ENCODE results near the gene PCMTD2. TPM values are rescaled to one million over a fixed set of nuclear protein-coding genes. Genes with fewer than 3 reads are reported as not detected.
A peak's percentile ranks its signal among the peaks of the same experiment; 100 is the strongest.
"Not testable (repeated sequence)": the region's sequence is repeated elsewhere in the genome, so short reads cannot be mapped to it uniquely, and the experiment has no call there.

The PCMTD2 gene
- total and polyA plus RNA-seq, 3 experiments from 2014 or later = 36.8 to 58.8 (median 37.4) TPM

DNA sequence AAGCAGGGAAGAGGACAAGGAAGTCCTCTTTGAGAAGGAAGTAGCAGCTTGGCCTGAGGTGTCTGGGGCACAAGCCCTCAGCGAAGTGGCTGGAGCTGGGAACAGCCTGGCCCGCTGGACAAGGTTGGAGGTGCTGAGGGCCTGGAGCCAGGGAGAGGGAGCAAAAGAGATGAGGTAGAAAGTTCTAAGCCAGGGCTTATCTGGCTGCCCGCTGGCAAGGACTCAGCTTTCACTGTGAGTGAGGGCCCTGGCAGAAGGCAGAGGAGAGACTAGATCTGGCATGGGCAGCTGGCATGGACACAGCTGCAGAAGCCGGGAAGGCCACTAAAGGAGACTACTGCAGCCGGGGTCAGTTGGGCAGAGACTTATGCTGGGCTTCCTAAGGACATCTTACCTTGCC, 21.8 kb upstream of the PCMTD2 start:
- CTCF ChIA-PET = no interaction called here
- Mint-ChIP-seq H3K9me3 (no peaks in the 10 kb centered on the region), H3K27me3 (peaks cover 0 to 5% of the 10 kb centered on the region in 2 donors), H3K4me3 (no peak overlapping the region), H3K36me3 (no peaks in the 10 kb centered on the region), H3K27ac (peak overlapping the region in 3 of 8 donors; percentile 17 to 75 (median 74)), H3K4me1 (peaks cover 9 to 17% (median 14%) of the 10 kb centered on the region in 3 donors)
- Histone ChIP-seq H3K4me1 (ENCODE audit: insufficient read depth, low read length) (no peaks in the 10 kb centered on the region), H3K27me3 (ENCODE audit: insufficient read depth, low read length, poor library complexity, severe bottlenecking) (no peaks in the 10 kb centered on the region), H3K36me3 (ENCODE audit: insufficient read depth, low read length) (no peaks in the 10 kb centered on the region), H3K4me3 (ENCODE audit: low read length) (no peak overlapping the region), H3K9me3 (ENCODE audit: low read length) (no peaks in the 10 kb centered on the region), H3K27ac (ENCODE audit: low read depth, low read length) (no peak overlapping the region)
- no peak for DNase-seq
- POLR2A ChIA-PET = no interaction called here

DNA sequence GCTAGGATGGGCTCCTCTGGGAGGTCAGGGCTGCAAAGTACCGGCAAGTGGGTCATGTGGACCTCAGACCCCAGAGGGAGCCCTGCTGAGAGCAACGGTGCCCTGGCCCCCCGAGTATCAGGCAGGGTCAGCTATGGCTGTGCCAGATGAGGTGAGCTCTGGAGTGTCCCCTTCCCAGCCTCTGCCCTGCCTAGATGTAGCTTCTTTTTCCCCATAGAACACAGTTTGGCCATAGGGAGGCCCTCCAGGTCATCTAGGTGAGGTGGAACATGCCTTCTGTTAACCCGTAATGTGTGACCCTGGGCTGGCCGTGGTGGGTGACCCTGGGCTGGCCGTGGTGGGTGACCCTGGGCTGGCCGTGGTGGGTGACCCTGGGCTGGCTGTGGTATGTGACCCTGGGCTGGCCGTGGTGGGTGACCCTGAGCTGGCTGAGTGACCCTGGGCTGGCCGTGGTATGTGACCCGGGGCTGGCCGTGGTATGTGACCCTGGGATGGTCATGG, 21.2 kb upstream of the PCMTD2 start:
- H3K36me3 Mint-ChIP-seq = no peaks in the 10 kb centered on the region

DNA sequence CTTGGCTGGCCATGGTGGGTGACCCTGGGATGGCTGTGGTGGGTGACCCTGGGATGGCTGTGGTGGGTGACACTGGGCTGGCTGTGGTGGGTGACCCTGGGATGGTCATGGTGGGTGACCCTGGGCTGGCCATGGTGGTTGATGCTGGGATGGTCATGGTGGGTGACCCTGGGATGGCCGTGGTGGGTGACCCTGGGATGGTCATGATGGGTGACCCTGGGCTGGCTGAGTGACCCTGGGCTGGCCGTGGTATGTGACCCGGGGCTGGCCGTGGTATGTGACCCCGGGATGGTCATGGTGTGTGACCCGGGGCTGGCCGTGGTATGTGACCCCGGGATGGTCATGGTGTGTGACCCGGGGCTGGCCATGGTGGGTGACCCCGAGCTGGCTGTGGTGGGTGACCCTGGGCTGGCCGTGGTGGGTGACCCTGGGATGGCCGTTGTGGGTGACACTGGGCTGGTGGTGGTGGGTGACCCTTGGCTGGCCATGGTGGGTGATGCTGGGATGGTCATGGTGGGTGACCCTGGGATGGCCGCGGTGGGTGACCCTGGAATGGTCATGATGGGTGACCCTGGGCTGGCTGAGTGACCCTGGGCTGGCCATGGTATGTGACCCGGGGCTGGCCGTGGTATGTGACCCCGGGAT, 20.5 kb upstream of the PCMTD2 start:
- POLR2A ChIA-PET; H3K9me3 ChIP-seq (ENCODE audit: low read length); H3K27ac ChIP-seq (ENCODE audit: low read depth, low read length); H3K36me3 Mint-ChIP-seq; CTCF ChIA-PET; H3K4me1 ChIP-seq (ENCODE audit: insufficient read depth, low read length); H3K4me3 ChIP-seq (ENCODE audit: low read length); H3K27me3 Mint-ChIP-seq; H3K36me3 ChIP-seq (ENCODE audit: insufficient read depth, low read length); H3K4me3 Mint-ChIP-seq; H3K27me3 ChIP-seq (ENCODE audit: insufficient read depth, low read length, poor library complexity, severe bottlenecking); H3K9me3 Mint-ChIP-seq: not testable (repeated sequence)
- peak overlapping the region in 2 of 8 donors; percentile 4 to 29 for H3K27ac Mint-ChIP-seq
- peak in 1 of 5 donors; percentile 41 for DNase-seq
- H3K4me1 Mint-ChIP-seq = peaks cover 7 to 14% (median 14%) of the 10 kb centered on the region in 3 donors

More for the DNA sequence above, 21.2 kb upstream of the PCMTD2 start:
- H3K27me3 Mint-ChIP-seq = peaks cover 0 to 6% of the 10 kb centered on the region in 2 donors
- Histone ChIP-seq H3K27me3 (ENCODE audit: insufficient read depth, low read length, poor library complexity, severe bottlenecking) (no peaks in the 10 kb centered on the region), H3K36me3 (ENCODE audit: insufficient read depth, low read length) (no peaks in the 10 kb centered on the region), H3K9me3 (ENCODE audit: low read length) (no peaks in the 10 kb centered on the region), H3K4me3 (ENCODE audit: low read length) (no peak overlapping the region), H3K4me1 (ENCODE audit: insufficient read depth, low read length) (no peaks in the 10 kb centered on the region), H3K27ac (ENCODE audit: low read depth, low read length) (no peak overlapping the region)
- peak in 1 of 5 donors; percentile 44 for DNase-seq
- ChIA-PET CTCF (no interaction called here), POLR2A (no interaction called here)
- peaks cover 9 to 17% (median 14%) of the 10 kb centered on the region in 3 donors for H3K4me1 Mint-ChIP-seq
- H3K4me3 Mint-ChIP-seq = no peak overlapping the region
- H3K27ac Mint-ChIP-seq = no peak overlapping the region
- H3K9me3 Mint-ChIP-seq = no peaks in the 10 kb centered on the region

DNA sequence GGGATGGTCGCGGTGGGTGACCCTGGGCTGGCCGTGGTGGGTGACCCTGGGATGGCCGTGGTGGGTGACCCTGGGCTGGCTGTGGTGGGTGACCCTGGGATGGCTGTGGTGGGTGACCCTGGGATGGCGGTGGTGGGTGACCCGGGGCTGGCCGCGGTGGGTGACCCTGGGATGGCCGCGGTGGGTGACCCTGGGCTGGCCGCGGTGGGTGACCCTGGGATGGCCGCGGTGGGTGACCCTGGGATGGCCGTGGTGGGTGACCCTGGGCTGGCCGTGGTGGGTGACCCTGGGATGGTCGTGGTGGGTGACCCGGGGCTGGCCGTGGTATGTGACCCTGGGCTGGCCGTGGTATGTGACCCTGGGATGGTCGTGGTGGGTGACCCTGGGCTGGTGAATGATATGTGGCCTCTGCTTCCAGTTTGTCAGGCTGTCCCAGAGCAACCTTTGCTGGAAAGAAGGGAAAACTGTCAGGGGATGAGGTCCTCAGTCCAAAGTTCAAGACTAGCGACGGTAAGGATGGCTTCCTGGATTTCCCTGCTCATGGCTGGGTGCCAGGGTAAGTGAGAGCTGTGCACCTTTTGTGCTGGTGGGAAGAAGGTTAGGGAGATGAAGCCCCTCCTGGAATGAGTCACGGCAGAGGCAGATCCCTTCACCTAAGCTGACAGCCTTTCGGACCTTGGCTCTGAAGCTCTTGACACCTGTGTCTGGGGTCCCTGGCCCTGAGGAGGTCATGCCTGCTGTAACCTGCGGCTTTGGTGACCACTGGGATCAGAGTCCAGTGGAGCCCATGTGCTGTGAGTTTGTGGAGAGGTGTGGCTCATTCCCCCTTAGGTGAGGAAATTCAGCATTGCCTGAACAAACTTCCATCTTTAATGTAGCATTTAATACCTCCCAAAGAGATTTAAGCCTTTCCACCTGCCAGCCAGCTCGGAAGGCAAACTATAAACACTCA, 19.1 kb upstream of the PCMTD2 start:
- no peak for DNase-seq
- no peak overlapping the region for H3K27ac ChIP-seq (ENCODE audit: low read depth, low read length)
- H3K27me3 ChIP-seq (ENCODE audit: insufficient read depth, low read length, poor library complexity, severe bottlenecking) = no peaks in the 10 kb centered on the region
- no peaks in the 10 kb centered on the region for H3K4me1 ChIP-seq (ENCODE audit: insufficient read depth, low read length)
- H3K36me3 ChIP-seq (ENCODE audit: insufficient read depth, low read length) = no peaks in the 10 kb centered on the region
- H3K27ac Mint-ChIP-seq = no peak overlapping the region
- H3K4me3 ChIP-seq (ENCODE audit: low read length) = no peak overlapping the region
- peaks cover 0 to 6% of the 10 kb centered on the region in 2 donors for H3K27me3 Mint-ChIP-seq
- no peaks in the 10 kb centered on the region for H3K36me3 Mint-ChIP-seq
- peaks cover 7 to 14% (median 14%) of the 10 kb centered on the region in 3 donors for H3K4me1 Mint-ChIP-seq
- ChIA-PET POLR2A (no interaction called here), CTCF (no interaction called here)
- no peaks in the 10 kb centered on the region for H3K9me3 ChIP-seq (ENCODE audit: low read length)
- H3K4me3 Mint-ChIP-seq = no peak overlapping the region
- H3K9me3 Mint-ChIP-seq = no peaks in the 10 kb centered on the region

DNA sequence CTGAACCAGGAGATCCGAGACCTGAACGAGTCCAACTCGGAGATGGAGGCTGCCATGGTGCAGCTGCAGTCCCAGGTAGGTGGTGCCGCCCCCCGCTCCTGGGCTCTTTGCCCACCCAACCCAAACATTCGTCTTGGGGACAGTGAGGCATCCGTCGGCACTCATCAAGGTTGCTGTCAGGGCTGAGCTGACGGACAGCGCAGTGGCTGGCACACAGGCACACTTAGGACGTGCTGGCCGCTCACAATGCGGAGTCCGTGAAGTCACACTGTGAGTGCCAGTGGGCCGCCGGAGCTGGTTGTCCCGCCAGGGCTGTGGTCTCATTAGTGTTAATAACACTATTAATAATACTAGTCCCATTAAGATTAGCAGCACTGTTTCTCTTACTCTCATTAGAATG, 18.2 kb upstream of the PCMTD2 start:
- POLR2A ChIA-PET = no interaction called here
- H3K9me3 ChIP-seq (ENCODE audit: low read length) = no peaks in the 10 kb centered on the region
- H3K4me1 ChIP-seq (ENCODE audit: insufficient read depth, low read length) = no peaks in the 10 kb centered on the region
- H3K27ac Mint-ChIP-seq = no peak overlapping the region
- CTCF ChIA-PET = no interaction called here
- no peak overlapping the region for H3K4me3 Mint-ChIP-seq
- H3K27me3 Mint-ChIP-seq = peaks cover 2 to 6% of the 10 kb centered on the region in 2 donors
- H3K27me3 ChIP-seq (ENCODE audit: insufficient read depth, low read length, poor library complexity, severe bottlenecking) = no peaks in the 10 kb centered on the region
- no peaks in the 10 kb centered on the region for H3K36me3 Mint-ChIP-seq
- H3K36me3 ChIP-seq (ENCODE audit: insufficient read depth, low read length) = no peaks in the 10 kb centered on the region
- no peaks in the 10 kb centered on the region for H3K9me3 Mint-ChIP-seq
- DNase-seq = no peak
- peaks cover 7 to 14% (median 14%) of the 10 kb centered on the region in 3 donors for H3K4me1 Mint-ChIP-seq
- H3K4me3 ChIP-seq (ENCODE audit: low read length) = no peak overlapping the region
- H3K27ac ChIP-seq (ENCODE audit: low read depth, low read length) = no peak overlapping the region

DNA sequence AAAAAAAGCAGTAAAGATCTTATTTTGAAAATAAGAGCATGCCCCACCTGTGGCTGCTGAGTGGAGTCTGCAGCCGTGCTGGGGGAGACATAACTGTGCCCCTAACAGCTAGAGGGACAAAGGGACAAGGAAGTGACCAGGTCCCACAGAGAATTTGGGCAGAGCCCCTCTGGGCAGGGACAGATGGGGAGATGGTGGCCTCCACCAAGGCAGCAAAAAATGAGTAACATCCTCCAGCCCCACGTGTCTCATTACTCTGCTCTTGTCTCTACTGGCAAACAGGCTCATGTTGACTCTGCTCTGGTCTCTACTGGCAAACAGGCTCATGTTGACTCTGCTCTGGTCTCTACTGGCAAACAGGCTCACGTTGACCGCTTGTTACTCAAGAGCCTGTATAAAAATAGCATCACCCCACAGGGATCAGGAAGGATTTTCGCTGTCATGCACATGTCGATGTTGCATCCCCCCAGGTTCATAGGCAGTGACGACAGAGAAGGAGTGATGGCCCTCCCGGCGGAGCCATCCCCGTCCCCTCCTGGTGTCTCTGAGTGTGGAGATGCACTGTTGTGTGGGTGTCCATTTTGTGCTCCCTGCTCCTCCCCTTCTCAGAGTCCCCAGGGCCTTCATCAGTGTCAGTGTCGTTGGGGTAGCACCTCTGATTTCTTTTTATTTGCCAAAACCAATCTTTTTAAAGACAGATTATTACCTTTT, 17.3 kb upstream of the PCMTD2 start:
- H3K36me3 ChIP-seq (ENCODE audit: insufficient read depth, low read length) = no peaks in the 10 kb centered on the region
- Mint-ChIP-seq H3K36me3 (no peaks in the 10 kb centered on the region), H3K4me1 (peaks cover 7 to 9% (median 8%) of the 10 kb centered on the region in 3 donors), H3K4me3 (no peak overlapping the region), H3K27me3 (peaks cover 5 to 6% of the 10 kb centered on the region in 2 donors), H3K9me3 (no peaks in the 10 kb centered on the region), H3K27ac (peak overlapping the region in 1 of 8 donors; percentile 23)
- DNase-seq = no peak
- no peaks in the 10 kb centered on the region for H3K4me1 ChIP-seq (ENCODE audit: insufficient read depth, low read length)
- no peaks in the 10 kb centered on the region for H3K9me3 ChIP-seq (ENCODE audit: low read length)
- H3K4me3 ChIP-seq (ENCODE audit: low read length) = no peak overlapping the region
- CTCF ChIA-PET = no interaction called here
- no peak overlapping the region for H3K27ac ChIP-seq (ENCODE audit: low read depth, low read length)
- no peaks in the 10 kb centered on the region for H3K27me3 ChIP-seq (ENCODE audit: insufficient read depth, low read length, poor library complexity, severe bottlenecking)
- POLR2A ChIA-PET = no interaction called here

DNA sequence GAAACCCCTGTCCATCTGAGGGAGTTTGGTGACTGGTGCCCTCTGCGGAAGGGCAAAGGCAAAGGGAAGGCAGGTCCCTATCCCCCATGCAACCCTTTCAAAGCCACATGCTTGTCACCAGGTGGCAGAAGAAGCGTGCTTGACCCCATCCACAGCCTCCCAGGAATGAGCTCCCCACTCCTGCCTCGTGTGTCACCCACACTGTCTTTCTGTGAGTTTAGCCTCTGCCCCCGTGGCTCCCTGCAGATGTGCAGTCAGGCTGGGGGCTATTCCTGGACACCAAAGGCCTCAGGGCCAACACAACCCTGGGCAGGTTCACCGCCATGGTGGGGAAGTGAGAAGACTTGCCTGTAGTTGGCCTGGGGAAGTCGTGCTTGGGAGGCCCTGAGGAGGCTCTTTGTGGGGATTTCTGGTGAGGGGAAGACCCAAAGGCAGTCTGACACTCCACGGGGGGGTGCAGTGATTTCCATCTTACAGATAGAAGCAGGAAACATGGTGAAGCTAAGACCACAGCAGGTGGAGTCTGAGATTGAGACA, 16.6 kb upstream of the PCMTD2 start:
- no peak overlapping the region for H3K27ac ChIP-seq (ENCODE audit: low read depth, low read length)
- CTCF ChIA-PET = no interaction called here

More for the DNA sequence above, 16.6 kb upstream of the PCMTD2 start:
- H3K9me3 ChIP-seq (ENCODE audit: low read length) = no peaks in the 10 kb centered on the region
- POLR2A ChIA-PET = no interaction called here
- no peaks in the 10 kb centered on the region for H3K27me3 ChIP-seq (ENCODE audit: insufficient read depth, low read length, poor library complexity, severe bottlenecking)
- no peaks in the 10 kb centered on the region for H3K4me1 ChIP-seq (ENCODE audit: insufficient read depth, low read length)
- H3K36me3 ChIP-seq (ENCODE audit: insufficient read depth, low read length) = no peaks in the 10 kb centered on the region
- H3K4me3 ChIP-seq (ENCODE audit: low read length) = no peak overlapping the region
- DNase-seq = no peak
- no peaks in the 10 kb centered on the region for H3K9me3 Mint-ChIP-seq
- no peaks in the 10 kb centered on the region for H3K36me3 Mint-ChIP-seq
- peaks cover 1 to 2% (median 2%) of the 10 kb centered on the region in 3 donors for H3K4me1 Mint-ChIP-seq
- no peak overlapping the region for H3K27ac Mint-ChIP-seq
- H3K27me3 Mint-ChIP-seq = peaks cover 7 to 10% of the 10 kb centered on the region in 2 donors
- H3K4me3 Mint-ChIP-seq = no peak overlapping the region
